ENCODE results near the gene JCAD. TPM values are rescaled to one million over a fixed set of nuclear protein-coding genes. Genes with fewer than 3 reads are reported as not detected.

Gene JCAD
- total and polyA plus RNA-seq, 2 of the 8 experiments (the other 6 are each of a cell fraction or from before 2014, with no cell fraction given): 0.56 to 5.2 TPM

DNA sequence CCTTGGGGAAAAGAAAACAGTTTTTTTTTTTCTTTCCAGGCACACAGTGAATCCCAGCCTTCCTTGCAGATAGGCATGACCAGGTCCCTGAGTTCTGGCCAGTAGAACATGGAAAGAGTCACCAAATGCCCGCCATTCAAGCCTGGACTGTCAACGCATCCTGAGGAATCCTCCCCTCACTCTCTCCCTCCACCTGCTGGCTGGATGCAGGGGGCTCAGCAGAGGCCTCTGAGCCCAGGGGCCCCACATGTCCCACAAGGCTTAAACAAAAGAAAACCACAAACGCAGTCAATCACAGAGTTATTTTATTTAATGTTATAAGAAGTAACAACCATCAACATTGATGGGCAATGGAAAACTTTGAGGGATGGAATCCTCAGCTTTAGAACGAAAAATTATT is 93.1 kb downstream of the JCAD start (continued):
- TF ChIP-seq TAF1 (IDR thresholded peaks at IDR 0.05; ENCODE audit: low read depth, low read length) (no peak), BRCA1 (IDR thresholded peaks at IDR 0.05; ENCODE audit: low read depth, low read length) (no peak), JUND (IDR thresholded peaks at IDR 0.05; ENCODE audit: low read length) (no peak)
